Measurements from ENCODE around the gene RIT2.

RIT2 gene

GRCh38 chr18:43139288-43139946 lies 23.9 kb upstream of the RIT2 start:
- Histone ChIP-seq H3K9me2 (replicated peaks; ENCODE audit: insufficient read depth, low read length) (no peaks in the 10 kb centered on the region), H3K79me2 (ENCODE audit: insufficient read depth, low read length) (no peaks in the 10 kb centered on the region), H3K4me3 (ENCODE audit: insufficient read depth, low read length, poor library complexity, severe bottlenecking) (no peak overlapping the region), H3K4me2 (ENCODE audit: low read depth, low read length, poor library complexity, severe bottlenecking) (no peak overlapping the region), H3K9me3 (ENCODE audit: insufficient read depth, low read length) (no peaks in the 10 kb centered on the region), H3K27me3 (ENCODE audit: low read length) (no peaks in the 10 kb centered on the region), H3K27ac (ENCODE audit: low read depth, low read length) (no peak overlapping the region), H3K9ac (ENCODE audit: low read length) (no peak overlapping the region), H2AFZ (ENCODE audit: low read depth, low read length, severe bottlenecking) (no peak overlapping the region), H4K20me1 (ENCODE audit: low read depth, low read length) (no peaks in the 10 kb centered on the region), H3F3A (ENCODE audit: insufficient read depth) (no peaks in the 10 kb centered on the region), H3K36me3 (ENCODE audit: low read length) (no peaks in the 10 kb centered on the region)
- TF ChIP-seq CTCF (IDR thresholded peaks at IDR 0.05; ENCODE audit: insufficient read depth, low read length, poor library complexity, severe bottlenecking) (no peak), EZH2phosphoT487 (conservative IDR thresholded peaks at IDR 0.05; ENCODE audit: low read length) (no peak)

- H3K4me2 ChIP-seq (ENCODE audit: low read depth, low read length, poor library complexity, severe bottlenecking), result no peak overlapping the region
- no peaks in the 10 kb centered on the region for H3K36me3 ChIP-seq (ENCODE audit: low read length)
- TF ChIP-seq CTCF (IDR thresholded peaks at IDR 0.05; ENCODE audit: insufficient read depth, low read length, poor library complexity, severe bottlenecking) (no peak), EZH2phosphoT487 (conservative IDR thresholded peaks at IDR 0.05; ENCODE audit: low read length) (no peak)
- no peaks in the 10 kb centered on the region for H3F3A ChIP-seq (ENCODE audit: insufficient read depth)
- H2AFZ ChIP-seq (ENCODE audit: low read depth, low read length, severe bottlenecking), result no peak overlapping the region
- no peaks in the 10 kb centered on the region for H3K9me3 ChIP-seq (ENCODE audit: insufficient read depth, low read length)
- H4K20me1 ChIP-seq (ENCODE audit: low read depth, low read length), result no peaks in the 10 kb centered on the region
- no peaks in the 10 kb centered on the region for H3K27me3 ChIP-seq (ENCODE audit: low read length)
- no peak overlapping the region for H3K9ac ChIP-seq (ENCODE audit: low read length)
- no peak overlapping the region for H3K4me3 ChIP-seq (ENCODE audit: insufficient read depth, low read length, poor library complexity, severe bottlenecking)
- H3K79me2 ChIP-seq (ENCODE audit: insufficient read depth, low read length), result no peaks in the 10 kb centered on the region
- H3K9me2 ChIP-seq (replicated peaks; ENCODE audit: insufficient read depth, low read length), result no peaks in the 10 kb centered on the region
- no peak overlapping the region for H3K27ac ChIP-seq (ENCODE audit: low read depth, low read length)
Observed at GRCh38 chr18:43134876-43135275, 19.4 kb upstream of the RIT2 start.

GRCh38 chr18:43130716-43131260 lies 15.3 kb upstream of the RIT2 start:
- Histone ChIP-seq H3K9ac (ENCODE audit: low read length) (no peak overlapping the region), H3K79me2 (ENCODE audit: insufficient read depth, low read length) (no peaks in the 10 kb centered on the region), H3K9me3 (ENCODE audit: insufficient read depth, low read length) (no peaks in the 10 kb centered on the region), H3K4me2 (ENCODE audit: low read depth, low read length, poor library complexity, severe bottlenecking) (no peak overlapping the region), H2AFZ (ENCODE audit: low read depth, low read length, severe bottlenecking) (no peak overlapping the region), H4K20me1 (ENCODE audit: low read depth, low read length) (no peaks in the 10 kb centered on the region), H3K36me3 (ENCODE audit: low read length) (no peaks in the 10 kb centered on the region), H3K9me2 (replicated peaks; ENCODE audit: insufficient read depth, low read length) (no peaks in the 10 kb centered on the region), H3K27me3 (ENCODE audit: low read length) (no peaks in the 10 kb centered on the region), H3K27ac (ENCODE audit: low read depth, low read length) (no peak overlapping the region), H3F3A (ENCODE audit: insufficient read depth) (no peaks in the 10 kb centered on the region), H3K4me3 (ENCODE audit: insufficient read depth, low read length, poor library complexity, severe bottlenecking) (no peak overlapping the region)
- no peak for TF ChIP-seq EZH2phosphoT487 (conservative IDR thresholded peaks at IDR 0.05; ENCODE audit: low read length)
- no peak for TF ChIP-seq CTCF (IDR thresholded peaks at IDR 0.05; ENCODE audit: insufficient read depth, low read length, poor library complexity, severe bottlenecking)
